Glutamatergic neuron (in vitro differentiated cells): ENCODE results near the gene RNMT. TPM values are rescaled to one million over a fixed set of nuclear protein-coding genes. Genes with fewer than 3 reads are reported as not detected.
"Not testable (repeated sequence)": the region's sequence is repeated elsewhere in the genome, so short reads cannot be mapped to it uniquely, and the experiment has no call there.

Source experiments
- DNase-seq: peaks from one replicate; pipeline ENCODE4 v3.0.0; 2022
- H3K27ac Mint-ChIP-seq: one replicate; pipeline ENCODE4 v1.8.0; 2020; ENCODE audit warnings: mild to moderate bottlenecking, mixed read lengths, inconsistent platforms; ENCODE audit not compliant: unreplicated experiment
- H3K27me3 Mint-ChIP-seq: one replicate; pipeline ENCODE4 v1.8.0; 2020; ENCODE audit warnings: mild to moderate bottlenecking, moderate library complexity, mixed read lengths, inconsistent platforms; ENCODE audit not compliant: unreplicated experiment
- H3K36me3 Mint-ChIP-seq: one replicate; pipeline ENCODE4 v1.8.0; 2020; ENCODE audit warnings: mild to moderate bottlenecking, mixed read lengths, inconsistent platforms; ENCODE audit not compliant: unreplicated experiment
- H3K4me1 Mint-ChIP-seq: one replicate; pipeline ENCODE4 v1.8.0; 2020; ENCODE audit warnings: mild to moderate bottlenecking, low read depth, mixed read lengths, inconsistent platforms; ENCODE audit not compliant: unreplicated experiment
- H3K4me3 Mint-ChIP-seq: one replicate; pipeline ENCODE4 v1.8.0; 2020; ENCODE audit warnings: mild to moderate bottlenecking, mixed read lengths, inconsistent platforms; ENCODE audit not compliant: unreplicated experiment
- H3K9me3 Mint-ChIP-seq: one replicate; pipeline ENCODE4 v1.8.0; 2020; ENCODE audit warnings: mild to moderate bottlenecking, moderate library complexity, mixed read lengths, inconsistent platforms; ENCODE audit not compliant: unreplicated experiment
- total RNA-seq: library from RNA; stranded (reverse); fragmentation: NEBNext Ultra II Directional; extraction: Animal tissue kit (Norgen Biotek cat#: 25700); gene quantifications from one replicate; pipeline ENCODE4 v1.2.1, GENCODE V29; 2021; ENCODE audit not compliant: unreplicated experiment
- TF ChIP-seq, protein P1 (sequence below): fragments of 200-600 bp; sonication (generic); IDR thresholded peaks from one replicate; pipeline ENCODE4 v1.5.0; 2021; ENCODE audit not compliant: partially characterized antibody, unreplicated experiment

RNMT gene
- total RNA-seq, 1 donor from 2014 or later: 42.8 TPM

DNA sequence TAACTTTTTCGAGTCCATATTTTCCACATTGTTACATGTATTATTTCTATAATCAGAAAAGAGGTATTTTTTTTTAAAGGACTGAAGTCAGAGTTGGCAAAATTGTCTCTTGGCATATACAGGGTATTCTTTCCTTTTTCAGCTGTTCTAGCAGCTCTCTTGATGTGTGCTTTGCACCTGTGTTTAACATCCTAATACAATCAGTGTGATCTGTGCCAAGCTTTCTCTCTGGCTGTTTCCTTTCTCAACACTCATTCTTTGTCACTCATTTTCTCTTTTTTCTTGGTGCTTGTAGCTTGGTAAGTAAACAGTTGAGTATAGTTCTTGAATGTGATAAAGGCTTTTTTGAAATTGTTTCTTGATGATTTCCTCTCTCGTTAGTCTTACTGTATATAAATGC lies 9.2 kb downstream of the RNMT start:
- H3K27ac Mint-ChIP-seq: no peak overlapping the region
- TF ChIP-seq, protein P1, sequence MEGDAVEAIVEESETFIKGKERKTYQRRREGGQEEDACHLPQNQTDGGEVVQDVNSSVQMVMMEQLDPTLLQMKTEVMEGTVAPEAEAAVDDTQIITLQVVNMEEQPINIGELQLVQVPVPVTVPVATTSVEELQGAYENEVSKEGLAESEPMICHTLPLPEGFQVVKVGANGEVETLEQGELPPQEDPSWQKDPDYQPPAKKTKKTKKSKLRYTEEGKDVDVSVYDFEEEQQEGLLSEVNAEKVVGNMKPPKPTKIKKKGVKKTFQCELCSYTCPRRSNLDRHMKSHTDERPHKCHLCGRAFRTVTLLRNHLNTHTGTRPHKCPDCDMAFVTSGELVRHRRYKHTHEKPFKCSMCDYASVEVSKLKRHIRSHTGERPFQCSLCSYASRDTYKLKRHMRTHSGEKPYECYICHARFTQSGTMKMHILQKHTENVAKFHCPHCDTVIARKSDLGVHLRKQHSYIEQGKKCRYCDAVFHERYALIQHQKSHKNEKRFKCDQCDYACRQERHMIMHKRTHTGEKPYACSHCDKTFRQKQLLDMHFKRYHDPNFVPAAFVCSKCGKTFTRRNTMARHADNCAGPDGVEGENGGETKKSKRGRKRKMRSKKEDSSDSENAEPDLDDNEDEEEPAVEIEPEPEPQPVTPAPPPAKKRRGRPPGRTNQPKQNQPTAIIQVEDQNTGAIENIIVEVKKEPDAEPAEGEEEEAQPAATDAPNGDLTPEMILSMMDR: no peak
- no peak for DNase-seq
- no peaks in the 10 kb centered on the region for H3K36me3 Mint-ChIP-seq
- H3K9me3 Mint-ChIP-seq: no peaks in the 10 kb centered on the region
- no peak overlapping the region for H3K4me3 Mint-ChIP-seq
- peaks cover 1% of the 10 kb centered on the region for H3K27me3 Mint-ChIP-seq
- H3K4me1 Mint-ChIP-seq: no peaks in the 10 kb centered on the region

DNA sequence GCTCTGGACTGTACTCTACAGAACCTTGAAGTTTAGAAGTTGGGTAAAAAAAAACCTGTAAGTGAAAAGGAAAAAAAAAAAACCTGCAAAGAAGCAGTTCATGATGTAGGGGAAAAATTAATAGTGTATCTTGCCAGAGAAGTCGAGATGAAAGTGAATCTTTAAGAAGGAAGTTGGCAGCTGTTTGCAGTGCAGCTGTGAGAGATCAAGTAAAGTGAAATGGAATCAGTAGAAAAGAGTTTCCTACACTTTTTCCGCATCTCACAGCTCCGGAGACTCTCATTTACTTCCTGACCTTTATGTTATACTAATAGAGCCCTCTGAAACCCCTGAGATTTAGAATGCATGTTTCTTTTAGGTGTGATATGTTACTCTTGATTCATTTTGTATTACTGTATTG lies 19.2 kb downstream of the RNMT start:
- Mint-ChIP-seq H3K4me3 (no peak overlapping the region), H3K27ac (no peak overlapping the region), H3K4me1 (no peaks in the 10 kb centered on the region), H3K27me3 (no peaks in the 10 kb centered on the region), H3K36me3 (no peaks in the 10 kb centered on the region), H3K9me3 (no peaks in the 10 kb centered on the region)
- TF ChIP-seq, protein P1: no peak
- no peak for DNase-seq

- no peaks in the 10 kb centered on the region for H3K36me3 Mint-ChIP-seq
- DNase-seq: no peak
- no peak overlapping the region for H3K4me3 Mint-ChIP-seq
- TF ChIP-seq, protein P1: no peak
- no peak overlapping the region for H3K27ac Mint-ChIP-seq
- no peaks in the 10 kb centered on the region for H3K27me3 Mint-ChIP-seq
- H3K4me1 Mint-ChIP-seq: no peaks in the 10 kb centered on the region
- peaks cover under 1% of the 10 kb centered on the region for H3K9me3 Mint-ChIP-seq
Observed at GRCh38 chr18:13746633-13747032, 20.2 kb downstream of the RNMT start.

DNA sequence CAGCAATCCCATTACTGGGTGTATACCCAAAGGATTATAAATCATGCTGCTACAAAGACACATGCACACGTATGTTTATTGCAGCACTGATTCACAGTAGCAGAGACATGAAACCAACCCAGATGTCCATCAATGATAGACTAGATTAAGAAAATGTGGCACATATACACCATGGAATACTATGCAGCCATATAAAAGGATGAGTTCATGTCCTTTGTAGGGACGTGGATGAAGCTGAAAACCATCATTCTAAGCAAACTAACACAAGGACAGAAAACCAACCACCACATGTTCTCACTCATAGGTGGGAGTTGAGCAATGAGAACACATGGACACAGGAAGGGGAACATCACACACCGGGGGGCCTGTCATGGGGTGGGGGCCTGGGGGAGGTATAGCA lies 25.1 kb downstream of the RNMT start:
- H3K27ac Mint-ChIP-seq, DNase-seq, H3K4me3 Mint-ChIP-seq, H3K4me1 Mint-ChIP-seq, H3K27me3 Mint-ChIP-seq, H3K9me3 Mint-ChIP-seq, H3K36me3 Mint-ChIP-seq: not testable (repeated sequence)

DNA sequence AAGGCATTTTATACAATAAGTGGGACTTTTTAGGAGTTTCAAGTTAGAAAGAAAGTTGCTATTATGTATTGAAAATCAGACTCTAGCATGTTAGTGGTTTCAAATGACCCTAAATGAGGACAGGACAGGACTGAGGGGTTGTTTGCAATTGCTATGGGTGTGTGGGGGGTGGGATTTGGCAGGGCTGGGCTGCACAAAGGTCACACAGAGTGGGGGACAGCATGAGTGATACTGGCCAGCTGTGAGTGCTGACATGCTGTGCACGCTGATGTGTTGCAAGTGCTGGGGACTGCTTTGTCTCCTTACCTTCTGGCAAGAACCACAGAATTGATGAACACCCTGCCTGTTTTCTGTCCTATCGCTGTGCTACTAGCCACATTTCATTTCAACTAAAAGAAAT lies 29.8 kb downstream of the RNMT start:
- TF ChIP-seq, protein P1: no peak
- no peak for DNase-seq
- peaks cover 14% of the 10 kb centered on the region for H3K36me3 Mint-ChIP-seq
- H3K4me3 Mint-ChIP-seq: no peak overlapping the region
- no peaks in the 10 kb centered on the region for H3K4me1 Mint-ChIP-seq
- H3K9me3 Mint-ChIP-seq: peaks cover 2% of the 10 kb centered on the region
- no peaks in the 10 kb centered on the region for H3K27me3 Mint-ChIP-seq
- H3K27ac Mint-ChIP-seq: no peak overlapping the region

- no peaks in the 10 kb centered on the region for H3K27me3 Mint-ChIP-seq
- TF ChIP-seq, protein P1: no peak
- H3K9me3 Mint-ChIP-seq: peaks cover under 1% of the 10 kb centered on the region
- no peak for DNase-seq
- peaks cover 14% of the 10 kb centered on the region for H3K36me3 Mint-ChIP-seq
- H3K4me3 Mint-ChIP-seq: no peak overlapping the region
- no peaks in the 10 kb centered on the region for H3K4me1 Mint-ChIP-seq
- H3K27ac Mint-ChIP-seq: no peak overlapping the region
Observed at GRCh38 chr18:13756671-13757070, 30.2 kb downstream of the RNMT start.
